GM13977 (cell line): Measurements from ENCODE around the gene INPP4B.

Experiments used
- DNase-seq: peaks from one replicate; pipeline ENCODE4 v3.0.0; 2012; ENCODE audit warnings: low spot score
- in situ Hi-C: fragments of 300-500 bp; cut with MboI; formaldehyde crosslinking; loops from one replicate; pipeline ENCODE4 v1.12.0; 2022; ENCODE audit warnings: low sequenced_read_pairs, low pct_unique_long_range_greater_than_20kb, mixed read lengths, inconsistent platforms; ENCODE audit not compliant: unreplicated experiment
- TF ChIP-seq, protein P1 (sequence below): IDR thresholded peaks from 2 replicates; pipeline ENCODE4 v1.5.1; 2012; ENCODE audit warnings: mild to moderate bottlenecking, control low read depth; ENCODE audit not compliant: insufficient read depth; ENCODE audit errors: extremely low read depth, missing control alignments

Gene INPP4B

DNA sequence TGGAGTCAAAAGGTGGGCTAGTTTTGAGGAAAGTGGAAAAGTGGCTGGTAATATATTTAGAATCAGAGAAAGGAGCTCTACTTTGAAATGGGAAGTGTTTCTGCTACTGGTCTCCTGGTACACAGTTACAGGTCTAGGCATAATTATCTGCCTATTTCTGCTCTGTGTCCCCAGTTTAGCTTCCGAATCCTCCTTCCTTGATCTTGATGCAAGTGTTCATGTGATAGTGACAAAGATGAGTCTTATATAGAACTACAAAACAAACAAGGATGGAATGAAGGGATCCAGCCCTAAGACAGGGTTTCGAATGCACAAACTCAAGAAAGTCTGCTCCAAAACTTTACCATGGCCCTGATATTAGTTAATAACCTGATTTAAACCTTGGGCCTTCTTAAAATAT, 580.2 kb downstream of the INPP4B start:
- in situ Hi-C loops: no loop called here
- TF ChIP-seq, protein P1, sequence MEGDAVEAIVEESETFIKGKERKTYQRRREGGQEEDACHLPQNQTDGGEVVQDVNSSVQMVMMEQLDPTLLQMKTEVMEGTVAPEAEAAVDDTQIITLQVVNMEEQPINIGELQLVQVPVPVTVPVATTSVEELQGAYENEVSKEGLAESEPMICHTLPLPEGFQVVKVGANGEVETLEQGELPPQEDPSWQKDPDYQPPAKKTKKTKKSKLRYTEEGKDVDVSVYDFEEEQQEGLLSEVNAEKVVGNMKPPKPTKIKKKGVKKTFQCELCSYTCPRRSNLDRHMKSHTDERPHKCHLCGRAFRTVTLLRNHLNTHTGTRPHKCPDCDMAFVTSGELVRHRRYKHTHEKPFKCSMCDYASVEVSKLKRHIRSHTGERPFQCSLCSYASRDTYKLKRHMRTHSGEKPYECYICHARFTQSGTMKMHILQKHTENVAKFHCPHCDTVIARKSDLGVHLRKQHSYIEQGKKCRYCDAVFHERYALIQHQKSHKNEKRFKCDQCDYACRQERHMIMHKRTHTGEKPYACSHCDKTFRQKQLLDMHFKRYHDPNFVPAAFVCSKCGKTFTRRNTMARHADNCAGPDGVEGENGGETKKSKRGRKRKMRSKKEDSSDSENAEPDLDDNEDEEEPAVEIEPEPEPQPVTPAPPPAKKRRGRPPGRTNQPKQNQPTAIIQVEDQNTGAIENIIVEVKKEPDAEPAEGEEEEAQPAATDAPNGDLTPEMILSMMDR: no peak
- no peak for DNase-seq

DNA sequence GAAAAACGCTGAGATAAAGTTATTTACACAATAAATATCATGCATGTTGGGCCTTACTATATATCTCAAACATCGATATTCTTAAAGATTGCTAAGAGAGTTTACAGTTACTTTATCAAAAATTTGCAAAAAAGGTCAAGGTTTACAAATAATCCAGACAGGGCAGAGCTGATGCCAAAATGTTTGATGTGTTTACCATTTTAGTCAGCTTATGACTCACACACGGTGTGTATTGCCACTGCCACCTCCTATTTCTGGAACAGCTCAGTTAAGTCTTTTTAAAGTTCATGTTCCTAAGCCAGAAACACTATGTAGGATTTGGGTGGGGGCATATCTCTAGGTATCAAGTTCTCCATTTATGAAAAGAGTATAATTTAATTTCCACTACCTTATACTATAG, 580.6 kb downstream of the INPP4B start:
- in situ Hi-C loops: no loop called here
- DNase-seq: no peak
- TF ChIP-seq, protein P1: no peak

DNA sequence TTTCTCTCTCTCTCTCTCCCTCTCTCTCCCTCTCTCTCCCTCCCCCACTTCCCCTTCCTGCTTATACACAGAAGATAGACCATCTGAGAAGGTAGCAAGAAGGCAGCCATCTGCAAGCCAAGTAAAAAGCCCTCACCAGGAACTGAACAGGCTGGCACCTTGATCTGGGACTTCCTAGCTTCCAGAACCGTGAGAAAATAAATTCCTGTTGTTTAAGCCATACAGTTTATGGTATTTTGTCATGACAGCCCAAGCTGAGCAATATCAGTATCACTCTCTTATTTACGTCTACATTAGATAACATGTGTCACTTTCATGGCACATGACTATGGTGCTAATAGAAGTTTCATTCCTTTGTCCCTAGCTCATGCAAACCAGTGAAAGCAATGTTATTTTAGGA, 581.1 kb downstream of the INPP4B start:
- in situ Hi-C loops: no loop called here
- TF ChIP-seq, protein P1: no peak
- no peak for DNase-seq

- TF ChIP-seq, protein P1: no peak
- in situ Hi-C loops: no loop called here
- DNase-seq: no peak
Observed at GRCh38 chr4:142262956-142263355, 583.1 kb downstream of the INPP4B start.

- no peak for DNase-seq
- TF ChIP-seq, protein P1: no peak
- in situ Hi-C loops: no loop called here
Observed at GRCh38 chr4:142248946-142249345, 597.2 kb downstream of the INPP4B start.

DNA sequence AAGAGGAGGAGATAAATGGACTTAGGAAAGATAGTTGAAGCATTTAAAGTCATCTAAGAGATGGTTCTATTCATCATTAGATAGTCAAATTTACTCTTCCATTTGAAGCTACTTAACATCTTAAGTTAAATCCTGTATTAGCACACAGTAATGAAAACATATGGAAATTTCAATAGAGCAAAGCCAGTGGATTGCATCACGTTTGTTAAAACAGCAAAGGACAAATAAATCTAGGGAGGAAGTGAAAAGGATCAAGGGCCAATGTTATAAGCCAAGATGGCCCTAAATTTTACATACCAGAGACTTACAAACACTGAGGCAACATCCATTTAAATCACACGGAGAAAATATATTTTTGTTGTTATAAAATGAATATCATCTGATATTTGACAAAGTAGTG, 602.8 kb downstream of the INPP4B start:
- TF ChIP-seq, protein P1: no peak
- DNase-seq: no peak
- in situ Hi-C loops: no loop called here

DNA sequence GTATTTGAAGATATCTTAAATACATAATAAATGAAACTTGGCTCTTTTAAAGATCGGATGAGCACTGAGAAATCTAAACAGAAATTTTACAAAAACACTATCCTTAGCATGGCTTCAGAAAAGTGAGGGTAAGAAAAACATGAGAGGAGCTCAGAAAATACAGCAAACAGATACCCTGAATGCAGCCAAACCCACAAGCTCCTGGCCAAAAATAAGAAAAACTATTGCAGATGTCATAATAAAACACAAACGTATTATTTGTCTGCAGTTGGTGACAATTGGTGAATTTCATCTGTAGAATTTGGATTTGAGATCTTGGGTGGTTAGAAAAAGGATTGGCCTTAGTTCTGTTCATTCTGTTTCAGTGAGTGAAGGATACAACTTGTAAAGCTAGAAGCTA, 603.9 kb downstream of the INPP4B start:
- TF ChIP-seq, protein P1: no peak
- DNase-seq: no peak
- in situ Hi-C loops: no loop called here
